Measurements from ENCODE around the gene S1PR3. TPM values are rescaled to one million over a fixed set of nuclear protein-coding genes. Genes with fewer than 3 reads are reported as not detected.

Gene S1PR3
- total and polyA plus RNA-seq, 2 donors (not counting 3 experiments of a cell fraction or from before 2014, with no cell fraction given): 12.5 to 25.8 TPM

- dilution Hi-C loops (cut with MboI; ENCODE audit: extremely low pct_ligation_motif_present, low sequenced_read_pairs) (no loop called here), intact Hi-C loops (cut with micrococcal nuclease) (no loop called here)
- FAIRE-seq (no peak), DNase-seq (ENCODE audit: low read depth, low spot score) (no peak)
- BruUV-seq (replicated peaks): no TSS peak
- Histone ChIP-seq H3K4me1 (ENCODE audit: control insufficient read depth, extremely low read depth, insufficient read depth, low read length) (no peaks in the 10 kb centered on the region), H3K9me3 (replicated peaks; ENCODE audit: control insufficient read depth, insufficient read depth, low read length) (no peaks in the 10 kb centered on the region), H3K27me3 (ENCODE audit: control insufficient read depth in 2 of 2, insufficient read depth in 2 of 2, low read length in 2 of 2) (peaks cover 3 to 5% of the 10 kb centered on the region in 2 experiments), H3K9me1 (replicated peaks; ENCODE audit: control insufficient read depth, extremely low read depth, insufficient read depth, low read length) (no peaks in the 10 kb centered on the region), H4K20me1 (replicated peaks; ENCODE audit: control insufficient read depth, extremely low read depth, insufficient read depth, low read length) (no peaks in the 10 kb centered on the region), H3K9ac (replicated peaks; ENCODE audit: extremely low read depth, insufficient read depth, low read length) (no peak overlapping the region), H2AFZ (ENCODE audit: low read depth, low read length) (no peak overlapping the region), H3K27ac (ENCODE audit: insufficient read depth, low read depth, low read length) (no peak overlapping the region), H3K4me2 (ENCODE audit: insufficient read depth, low read length) (no peak overlapping the region), H3K4me3 (replicated peaks in 1 of 3; ENCODE audit: insufficient read depth in 1 of 3, low read depth in 1 of 3, low read length in 3 of 3) (no peak overlapping the region), H3K79me2 (ENCODE audit: control insufficient read depth, insufficient read depth, low read length) (no peaks in the 10 kb centered on the region), H3K36me3 (ENCODE audit: control insufficient read depth in 2 of 2, extremely low read depth in 1 of 2, insufficient read depth in 2 of 2, low read length in 2 of 2) (no peaks in the 10 kb centered on the region)
- ChIA-PET CTCF (interaction anchor here (0.6 kb wide), 1 partner anchor 368 kb away, joined by 4 read pairs; no protein-coding TSS in a partner anchor), POLR2A (no interaction called here)
- no peak for TF ChIP-seq MAX (IDR thresholded peaks at IDR 0.05; ENCODE audit: insufficient read depth, insufficient read length)
- no peak for TF ChIP-seq POLR2AphosphoS5 (IDR thresholded peaks at IDR 0.05; ENCODE audit: insufficient read depth, low read depth, low read length)
- TF ChIP-seq EZH2 (IDR thresholded peaks at IDR 0.05; ENCODE audit: borderline replicate concordance, low read depth, low read length, severe bottlenecking): no peak
- TF ChIP-seq JUN (IDR thresholded peaks at IDR 0.05; ENCODE audit: borderline replicate concordance, insufficient read depth, insufficient read length, low read depth): no peak
- TF ChIP-seq MYC (IDR thresholded peaks at IDR 0.05; ENCODE audit: low read depth, low read length): no peak
- TF ChIP-seq CTCF (IDR thresholded peaks at IDR 0.05; ENCODE audit: extremely low read depth in 1 of 2, insufficient read depth in 1 of 2, low read depth in 1 of 2, low read length in 2 of 2): no peak
- TF ChIP-seq POLR2A (IDR thresholded peaks at IDR 0.05; ENCODE audit: low read depth, low read length): no peak
- TF ChIP-seq FOS (IDR thresholded peaks at IDR 0.05; ENCODE audit: borderline replicate concordance, insufficient read depth, low read length): no peak
- no peak for TF ChIP-seq GATA2 (IDR thresholded peaks at IDR 0.05; ENCODE audit: insufficient read depth, insufficient read length, low read depth, low read length)
These were observed 13.2 kb upstream of the S1PR3 start for GRCh38 chr9:88978034-88978433.

Data from endothelial cell of umbilical vein (primary cell).